IPS-NIHi7 (cell line): ENCODE data around the gene ZNF396.

Experiments used
- DNase-seq: peaks from one replicate; pipeline ENCODE4 v3.0.0; 2012; ENCODE audit warnings: mixed read lengths; ENCODE audit errors: extremely low spot score

ZNF396 gene

GRCh38 chr18:35335866-35336265, 41.3 kb downstream of the ZNF396 start:
- DNase-seq = no peak

GRCh38 chr18:35334821-35335220, 42.3 kb downstream of the ZNF396 start:
- no peak for DNase-seq

GRCh38 chr18:35334212-35334611, 42.9 kb downstream of the ZNF396 start:
- no peak for DNase-seq

GRCh38 chr18:35331367-35332087, 45.6 kb downstream of the ZNF396 start:
- DNase-seq = no peak

GRCh38 chr18:35328868-35329267, 48.3 kb downstream of the ZNF396 start:
- no peak for DNase-seq

- no peak for DNase-seq
These were observed 50.3 kb downstream of the ZNF396 start for GRCh38 chr18:35326695-35327387.

- peak; percentile 45 for DNase-seq
These were observed 52.0 kb downstream of the ZNF396 start for GRCh38 chr18:35324926-35325655.

GRCh38 chr18:35322486-35323458, 54.4 kb downstream of the ZNF396 start:
- no peak for DNase-seq
